Stomach (tissue), 4 donors: ENCODE measurements around the gene SLC22A1.

Experiments used
- POLR2AphosphoS5 ChIP-seq, 3 donors: sonication (generic); formaldehyde crosslinking; IDR thresholded peaks; one replicate each; pipeline ENCODE4 v1.6.1; 2016; ENCODE audit warnings: antibody characterized with exemption in 3 of 3
- TF ChIP-seq, protein P1 (sequence below), 7 experiments: fragments of 450-650 bp in 4 of 7; fragments of 200-600 bp in 3 of 7; sonication (generic) in 3 of 7; IDR thresholded peaks; one replicate each; pipeline ENCODE4 v1.5.1; 2016 to 2019; ENCODE audit warnings: antibody characterized with exemption in 7 of 7, control low read depth in 2 of 7, mild to moderate bottlenecking in 1 of 7

DNA sequence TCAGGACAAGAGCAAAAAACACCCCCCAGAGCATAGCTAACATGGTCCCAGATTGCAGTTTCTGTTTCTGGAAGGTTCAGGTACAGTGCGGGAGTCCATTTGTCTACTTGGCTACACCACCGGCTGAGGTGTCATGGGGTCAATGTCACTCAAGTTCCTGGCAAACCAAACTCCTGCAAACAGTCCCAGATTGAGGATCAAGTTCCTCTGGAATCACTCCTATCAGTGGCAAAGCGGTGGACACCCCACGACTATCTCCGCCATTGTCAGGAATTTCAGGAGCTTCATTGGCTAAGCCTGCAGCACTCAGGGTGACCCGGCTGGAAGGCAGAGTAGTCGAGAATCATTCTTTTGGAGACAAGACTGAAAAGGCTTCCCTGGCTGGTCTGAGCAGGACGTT, 41.8 kb downstream of the SLC22A1 start:
- TF ChIP-seq, protein P1, sequence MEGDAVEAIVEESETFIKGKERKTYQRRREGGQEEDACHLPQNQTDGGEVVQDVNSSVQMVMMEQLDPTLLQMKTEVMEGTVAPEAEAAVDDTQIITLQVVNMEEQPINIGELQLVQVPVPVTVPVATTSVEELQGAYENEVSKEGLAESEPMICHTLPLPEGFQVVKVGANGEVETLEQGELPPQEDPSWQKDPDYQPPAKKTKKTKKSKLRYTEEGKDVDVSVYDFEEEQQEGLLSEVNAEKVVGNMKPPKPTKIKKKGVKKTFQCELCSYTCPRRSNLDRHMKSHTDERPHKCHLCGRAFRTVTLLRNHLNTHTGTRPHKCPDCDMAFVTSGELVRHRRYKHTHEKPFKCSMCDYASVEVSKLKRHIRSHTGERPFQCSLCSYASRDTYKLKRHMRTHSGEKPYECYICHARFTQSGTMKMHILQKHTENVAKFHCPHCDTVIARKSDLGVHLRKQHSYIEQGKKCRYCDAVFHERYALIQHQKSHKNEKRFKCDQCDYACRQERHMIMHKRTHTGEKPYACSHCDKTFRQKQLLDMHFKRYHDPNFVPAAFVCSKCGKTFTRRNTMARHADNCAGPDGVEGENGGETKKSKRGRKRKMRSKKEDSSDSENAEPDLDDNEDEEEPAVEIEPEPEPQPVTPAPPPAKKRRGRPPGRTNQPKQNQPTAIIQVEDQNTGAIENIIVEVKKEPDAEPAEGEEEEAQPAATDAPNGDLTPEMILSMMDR (IDR thresholded peaks at IDR 0.05) = no peak
- no peak for TF ChIP-seq POLR2AphosphoS5 (IDR thresholded peaks at IDR 0.05)
